Myocyte (in vitro differentiated cells): Measurements from ENCODE around the gene AMHR2. TPM values are rescaled to one million over a fixed set of nuclear protein-coding genes. Genes with fewer than 3 reads are reported as not detected.

Experiments used
- DNase-seq: peaks from one replicate; pipeline ENCODE4 v3.0.0-alpha.2; 2012; ENCODE audit warnings: low read depth
- total RNA-seq: library from RNA; depleted of rRNA; stranded (reverse); fragments of >200 nt; gene quantifications from 2 replicates; pipeline ENCODE4 v1.2.3, GENCODE V29; 2014

The AMHR2 gene
- total RNA-seq, 1 donor from 2014 or later, result not detected

DNA sequence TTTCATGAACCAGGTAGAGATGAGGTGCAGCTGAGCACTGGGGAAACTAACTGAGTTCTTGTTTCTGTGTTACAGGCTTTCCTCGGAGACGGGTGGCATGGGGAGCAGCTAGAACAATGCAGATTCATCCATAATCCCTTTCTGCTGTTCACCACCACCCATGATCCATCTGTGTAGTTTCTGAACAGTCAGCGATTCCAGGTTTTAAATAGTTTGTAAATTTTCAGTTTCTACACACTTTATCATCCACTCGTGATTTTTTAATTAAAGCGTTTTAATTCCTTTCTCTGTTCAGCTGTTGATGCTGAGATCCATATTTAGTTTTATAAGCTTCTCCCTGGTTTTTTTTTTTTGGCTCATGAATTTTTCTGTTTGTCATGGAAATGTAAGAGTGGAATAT, 55.7 kb downstream of the AMHR2 start:
- DNase-seq, result no peak

DNA sequence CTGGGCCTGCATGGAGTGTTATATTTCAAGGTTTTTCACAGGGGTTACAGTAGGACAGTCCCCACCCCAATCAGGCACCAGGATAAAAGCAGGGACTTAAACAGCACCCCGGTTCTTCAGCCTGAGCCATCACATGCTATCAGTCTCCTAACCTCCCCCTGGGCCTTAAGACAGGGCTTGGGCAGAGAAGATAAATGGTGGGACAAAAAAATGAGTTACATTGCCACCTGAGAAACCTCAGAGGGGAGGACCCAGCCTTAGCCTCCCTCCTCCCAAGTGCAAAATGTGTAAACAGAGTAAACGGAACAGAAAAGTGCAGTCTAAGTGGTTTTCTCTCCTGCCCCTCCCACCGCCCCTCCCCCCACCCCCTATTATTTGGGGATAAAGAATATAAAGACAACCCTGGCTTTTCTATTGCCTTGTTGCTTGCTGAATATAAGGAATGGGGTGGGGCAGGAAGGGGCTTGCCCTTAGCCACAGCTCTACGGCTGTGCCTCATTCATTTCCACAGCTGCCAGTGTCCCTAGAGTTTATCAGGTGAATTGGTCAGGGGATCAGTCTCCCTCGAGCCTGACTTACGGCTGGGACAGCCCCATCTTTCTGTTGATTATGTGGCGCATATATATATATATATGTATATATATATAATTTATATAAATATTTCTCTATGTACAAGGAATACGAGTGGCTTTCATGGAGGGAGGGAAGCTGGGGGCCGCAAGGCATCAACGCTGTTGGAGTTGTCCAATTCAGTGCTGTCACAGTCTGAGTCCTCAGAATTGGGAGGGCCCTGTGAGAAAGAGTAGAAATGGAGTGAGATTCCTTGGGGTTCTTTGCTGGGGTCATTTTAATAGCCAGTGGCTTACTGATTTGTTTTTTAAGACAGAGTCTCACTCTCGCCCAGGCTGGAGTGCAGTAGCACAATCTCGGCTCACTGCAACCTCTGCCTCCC, 57.1 kb downstream of the AMHR2 start:
- peak; percentile 80 for DNase-seq

Other genes with a start within 250 kb of the AMHR2 start
- gene ZNF740, start 243.1 kb upstream of the AMHR2 start, total RNA-seq, result 7.4 and 9.2 TPM in 2 replicates
- 5.6 and 15.5 TPM in 2 replicates for gene CSAD, start 242.9 kb upstream of the AMHR2 start, total RNA-seq
- 0.16 and 0.32 TPM in 2 replicates for gene ITGB7, start 216.6 kb upstream of the AMHR2 start, total RNA-seq
- gene RARG, start 191.6 kb upstream of the AMHR2 start, total RNA-seq, result 15.4 and 22.7 TPM in 2 replicates
- gene ESPL1, start 155.6 kb upstream of the AMHR2 start, total RNA-seq, result 0.36 and 0.53 TPM in 2 replicates
- gene PFDN5, start 128.3 kb upstream of the AMHR2 start, total RNA-seq, result 253 and 294 TPM in 2 replicates
- gene MYG1, start 124.2 kb upstream of the AMHR2 start, total RNA-seq, result 40.9 and 42.8 TPM in 2 replicates
- 63.6 and 74.1 TPM in 2 replicates for gene AAAS, start 102.2 kb upstream of the AMHR2 start, total RNA-seq
- not detected in 2 replicates for gene SP7, start 87.5 kb upstream of the AMHR2 start, total RNA-seq
- 28.9 and 35.6 TPM in 2 replicates for gene SP1, start 43.7 kb upstream of the AMHR2 start, total RNA-seq
- 45.8 and 48.3 TPM in 2 replicates for gene PRR13, start 17.9 kb downstream of the AMHR2 start, total RNA-seq
- gene PCBP2, start 28.2 kb downstream of the AMHR2 start, total RNA-seq, result 141 and 158 TPM in 2 replicates
- 17.0 and 25.5 TPM in 2 replicates for gene MAP3K12, start 75.6 kb downstream of the AMHR2 start, total RNA-seq
- gene TARBP2, start 77.4 kb downstream of the AMHR2 start, total RNA-seq, result 23.7 and 30.0 TPM in 2 replicates
- not detected in 2 replicates for gene NPFF, start 83.6 kb downstream of the AMHR2 start, total RNA-seq
- 15.5 and 25.3 TPM in 2 replicates for gene ATF7, start 202.5 kb downstream of the AMHR2 start, total RNA-seq